ENCODE results near the gene BLZF1. TPM values are rescaled to one million over a fixed set of nuclear protein-coding genes. Genes with fewer than 3 reads are reported as not detected.

The BLZF1 gene
- total and polyA plus RNA-seq, 8 donors, result 8.2 to 35.8 (median 10.7) TPM

DNA sequence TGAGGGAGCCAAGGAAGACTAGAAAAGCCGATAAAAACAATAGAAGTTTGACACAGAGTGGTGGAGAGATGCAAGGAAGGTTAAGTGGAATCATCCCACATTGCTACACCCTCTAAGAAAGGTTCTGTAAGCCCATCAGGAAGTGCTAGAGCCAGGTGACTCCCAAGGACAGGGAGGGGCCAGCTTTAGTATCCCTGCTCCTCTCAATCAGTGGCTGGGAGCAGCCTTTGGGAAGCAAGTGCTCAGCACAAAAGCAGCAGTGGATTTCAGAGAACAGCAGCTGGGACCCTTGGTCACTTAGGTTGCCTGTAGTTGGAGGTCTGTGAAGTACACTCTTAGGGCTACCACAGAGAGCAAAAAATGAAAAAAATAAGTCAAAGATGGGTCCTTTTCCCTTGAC is 42.9 kb upstream of the BLZF1 start:
- no peak for DNase-seq
- Histone ChIP-seq H3K4me3 (no peak overlapping the region), H3K4me1 (peaks cover 0 to 7% (median 0%) of the 10 kb centered on the region in 4 donors), H3K36me3 (no peaks in the 10 kb centered on the region), H3K9me3 (peaks cover 0 to under 1% (median 0%) of the 10 kb centered on the region in 4 donors), H3K27me3 (no peaks in the 10 kb centered on the region), H3K27ac (no peak overlapping the region)
- 93 to 97% (median 94%) methylated on average over 1 of the region's 1 CpG for WGBS, 5 donors
- intact Hi-C loops (cut with DNase I; ENCODE audit: low total_unique reads), result no loop called here
- TF ChIP-seq POLR2AphosphoS5 (IDR thresholded peaks at IDR 0.05) (no peak), EP300 (IDR thresholded peaks at IDR 0.05) (no peak), POLR2A (IDR thresholded peaks at IDR 0.05) (no peak)
- TF ChIP-seq, protein P1, sequence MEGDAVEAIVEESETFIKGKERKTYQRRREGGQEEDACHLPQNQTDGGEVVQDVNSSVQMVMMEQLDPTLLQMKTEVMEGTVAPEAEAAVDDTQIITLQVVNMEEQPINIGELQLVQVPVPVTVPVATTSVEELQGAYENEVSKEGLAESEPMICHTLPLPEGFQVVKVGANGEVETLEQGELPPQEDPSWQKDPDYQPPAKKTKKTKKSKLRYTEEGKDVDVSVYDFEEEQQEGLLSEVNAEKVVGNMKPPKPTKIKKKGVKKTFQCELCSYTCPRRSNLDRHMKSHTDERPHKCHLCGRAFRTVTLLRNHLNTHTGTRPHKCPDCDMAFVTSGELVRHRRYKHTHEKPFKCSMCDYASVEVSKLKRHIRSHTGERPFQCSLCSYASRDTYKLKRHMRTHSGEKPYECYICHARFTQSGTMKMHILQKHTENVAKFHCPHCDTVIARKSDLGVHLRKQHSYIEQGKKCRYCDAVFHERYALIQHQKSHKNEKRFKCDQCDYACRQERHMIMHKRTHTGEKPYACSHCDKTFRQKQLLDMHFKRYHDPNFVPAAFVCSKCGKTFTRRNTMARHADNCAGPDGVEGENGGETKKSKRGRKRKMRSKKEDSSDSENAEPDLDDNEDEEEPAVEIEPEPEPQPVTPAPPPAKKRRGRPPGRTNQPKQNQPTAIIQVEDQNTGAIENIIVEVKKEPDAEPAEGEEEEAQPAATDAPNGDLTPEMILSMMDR (IDR thresholded peaks at IDR 0.05), result no peak

DNA sequence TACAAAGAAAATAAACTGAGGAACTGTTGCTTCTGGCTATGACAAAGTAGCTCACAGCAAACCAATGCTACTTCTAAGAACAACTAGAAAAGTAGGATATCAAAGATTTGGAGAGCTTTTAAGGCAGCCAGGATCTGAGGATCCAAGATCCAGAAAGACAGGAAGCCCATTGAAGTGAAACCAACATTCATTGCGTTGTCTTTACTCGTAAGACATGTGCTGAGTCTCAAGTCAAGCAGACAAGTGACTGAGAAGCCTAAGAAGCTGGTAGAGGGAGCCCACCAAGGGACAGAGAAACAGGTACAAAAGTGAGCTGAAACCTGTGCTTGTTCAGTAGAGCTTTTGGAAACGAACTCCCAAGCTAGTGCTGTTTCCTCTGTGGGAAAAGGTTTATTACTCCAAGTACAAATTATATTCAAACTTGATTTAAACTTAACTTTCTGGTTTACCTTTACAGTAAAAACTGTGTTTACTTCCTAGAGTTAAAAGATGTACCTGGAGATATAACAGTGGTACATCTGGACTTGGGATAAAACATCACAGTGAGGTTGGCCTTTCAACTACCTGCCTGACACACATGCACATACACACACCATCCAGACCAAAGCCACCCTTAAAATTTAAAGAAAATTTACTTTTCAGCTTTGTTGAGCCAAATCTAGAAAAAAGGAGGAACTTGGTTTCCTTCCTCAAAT is 41.6 kb upstream of the BLZF1 start:
- Histone ChIP-seq H3K4me1 (peaks cover 0 to 7% (median 0%) of the 10 kb centered on the region in 4 donors), H3K9me3 (peaks cover 0 to 7% (median 0%) of the 10 kb centered on the region in 4 donors), H3K27ac (no peak overlapping the region), H3K4me3 (no peak overlapping the region), H3K27me3 (no peaks in the 10 kb centered on the region), H3K36me3 (no peaks in the 10 kb centered on the region)
- WGBS, 5 donors, result 76 to 91% (median 85%) methylated on average over 3 of the region's 3 CpGs
- intact Hi-C loops (cut with DNase I; ENCODE audit: low total_unique reads), result no loop called here
- no peak for TF ChIP-seq EP300 (IDR thresholded peaks at IDR 0.05)
- TF ChIP-seq POLR2A (IDR thresholded peaks at IDR 0.05), result no peak
- TF ChIP-seq, protein P1 (IDR thresholded peaks at IDR 0.05), result no peak
- no peak for TF ChIP-seq POLR2AphosphoS5 (IDR thresholded peaks at IDR 0.05)
- no peak for DNase-seq

- TF ChIP-seq POLR2A (IDR thresholded peaks at IDR 0.05), result no peak
- no peak for TF ChIP-seq EP300 (IDR thresholded peaks at IDR 0.05)
- TF ChIP-seq, protein P1 (IDR thresholded peaks at IDR 0.05), result no peak
- TF ChIP-seq POLR2AphosphoS5 (IDR thresholded peaks at IDR 0.05), result no peak
- Histone ChIP-seq H3K36me3 (no peaks in the 10 kb centered on the region), H3K4me1 (peaks cover 0 to 7% (median 0%) of the 10 kb centered on the region in 4 donors), H3K27ac (no peak overlapping the region), H3K9me3 (peaks cover 0 to 7% (median 0%) of the 10 kb centered on the region in 4 donors), H3K4me3 (no peak overlapping the region), H3K27me3 (no peaks in the 10 kb centered on the region)
- intact Hi-C loops (cut with DNase I; ENCODE audit: low total_unique reads), result no loop called here
- no peak for DNase-seq
Observed at GRCh38 chr1:169326956-169327268, 41.1 kb upstream of the BLZF1 start.

DNA sequence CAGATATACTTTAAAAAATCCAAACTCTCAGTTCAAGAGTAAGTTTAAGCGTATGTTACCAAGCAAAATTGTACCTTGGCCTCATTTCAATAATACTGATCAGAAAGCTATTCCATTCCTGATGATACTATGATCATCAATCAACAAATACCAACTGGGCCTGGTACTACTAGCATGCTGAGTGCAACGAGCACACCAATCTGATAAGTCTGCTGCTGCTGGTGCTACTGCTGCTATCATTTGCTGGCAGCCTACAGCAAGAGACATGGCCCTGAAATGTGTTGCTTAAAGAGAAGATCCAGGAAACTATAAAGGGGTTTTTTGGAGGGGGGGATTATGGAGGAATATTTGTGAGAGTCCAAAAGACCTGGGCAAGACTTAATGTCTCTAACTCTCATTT is 40.1 kb upstream of the BLZF1 start:
- H3K27me3 ChIP-seq, result no peaks in the 10 kb centered on the region
- no peak overlapping the region for H3K27ac ChIP-seq
- H3K4me1 ChIP-seq, result peaks cover 0 to 7% (median 0%) of the 10 kb centered on the region in 4 donors
- H3K9me3 ChIP-seq, result peaks cover 0 to 7% (median 0%) of the 10 kb centered on the region in 4 donors
- H3K36me3 ChIP-seq, result no peaks in the 10 kb centered on the region
- intact Hi-C loops (cut with DNase I; ENCODE audit: low total_unique reads), result no loop called here
- 65 to 83% (median 72%) methylated on average over 2 of the region's 2 CpGs for WGBS, 5 donors
- TF ChIP-seq POLR2A (IDR thresholded peaks at IDR 0.05) (no peak), EP300 (IDR thresholded peaks at IDR 0.05) (no peak), POLR2AphosphoS5 (IDR thresholded peaks at IDR 0.05) (no peak)
- TF ChIP-seq, protein P1 (IDR thresholded peaks at IDR 0.05), result no peak
- H3K4me3 ChIP-seq, result no peak overlapping the region
- no peak for DNase-seq
